GM21619 (cell line): Measurements from ENCODE around the gene PAK6.

Experiments used
- ATAC-seq: cut with Tn5 transposase; IDR thresholded peaks from one replicate; pipeline ENCODE4 v1.9.1; 2021; ENCODE audit not compliant: unreplicated experiment

The PAK6 gene

GRCh38 chr15:40290918-40291574 is 52.2 kb downstream of the PAK6 start:
- ATAC-seq, result no peak

- ATAC-seq, result no peak
Measured at GRCh38 chr15:40292246-40292645, 53.4 kb downstream of the PAK6 start.

GRCh38 chr15:40293006-40293405 is 54.1 kb downstream of the PAK6 start:
- no peak for ATAC-seq

GRCh38 chr15:40293905-40294895 is 55.3 kb downstream of the PAK6 start:
- ATAC-seq, result no peak

DNA sequence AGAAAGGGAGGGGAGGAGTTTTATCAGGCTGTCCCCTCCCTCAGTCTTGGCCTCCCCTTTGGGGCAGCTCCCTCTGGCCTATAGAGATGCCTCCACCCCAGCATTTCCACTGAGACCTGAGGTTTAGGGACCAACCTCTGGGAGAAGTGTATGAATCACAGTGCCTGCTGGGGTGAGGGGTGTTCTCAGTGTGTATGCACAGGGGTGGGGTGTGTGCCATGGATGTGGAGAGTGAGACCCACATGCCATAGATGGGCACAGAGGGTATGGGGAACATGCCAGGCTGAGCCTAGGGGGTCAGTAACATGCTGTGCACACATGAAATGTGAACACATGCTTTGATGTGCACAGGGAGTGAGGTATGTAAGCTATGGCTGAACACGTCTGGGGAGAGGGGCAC is 56.4 kb downstream of the PAK6 start:
- no peak for ATAC-seq

DNA sequence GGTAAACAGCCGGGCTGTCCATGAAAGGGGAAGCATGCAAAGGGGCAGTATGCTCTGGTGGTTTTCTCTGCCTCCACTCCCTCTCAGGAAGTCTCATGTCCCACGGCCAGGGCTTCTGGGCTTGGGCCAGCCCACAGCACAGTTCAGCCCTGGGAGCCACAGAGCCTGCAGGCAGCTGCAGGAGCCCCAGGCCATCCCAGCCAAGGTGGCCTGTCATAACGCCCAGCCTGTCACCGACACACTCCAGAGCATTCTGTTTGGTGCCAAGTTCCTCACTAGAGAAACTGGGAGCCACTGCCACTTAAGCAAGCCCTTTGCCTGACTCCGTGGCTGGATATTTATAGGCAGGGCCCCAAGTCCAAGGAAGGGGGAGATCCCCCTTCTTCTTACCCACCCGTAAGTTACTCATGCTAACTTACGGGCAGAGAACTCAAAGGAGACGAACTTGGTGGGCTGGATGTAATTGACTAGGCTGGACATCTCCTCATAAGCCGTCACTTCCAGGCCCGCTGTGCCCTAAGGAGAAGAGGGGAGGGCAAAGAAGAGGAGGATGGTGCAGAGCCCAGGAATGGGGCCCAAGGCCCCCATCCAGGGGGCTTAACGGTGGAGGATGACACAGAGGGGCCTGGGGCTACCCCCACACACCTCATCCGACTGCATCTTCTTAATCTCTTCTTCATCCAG is 57.2 kb downstream of the PAK6 start:
- no peak for ATAC-seq

DNA sequence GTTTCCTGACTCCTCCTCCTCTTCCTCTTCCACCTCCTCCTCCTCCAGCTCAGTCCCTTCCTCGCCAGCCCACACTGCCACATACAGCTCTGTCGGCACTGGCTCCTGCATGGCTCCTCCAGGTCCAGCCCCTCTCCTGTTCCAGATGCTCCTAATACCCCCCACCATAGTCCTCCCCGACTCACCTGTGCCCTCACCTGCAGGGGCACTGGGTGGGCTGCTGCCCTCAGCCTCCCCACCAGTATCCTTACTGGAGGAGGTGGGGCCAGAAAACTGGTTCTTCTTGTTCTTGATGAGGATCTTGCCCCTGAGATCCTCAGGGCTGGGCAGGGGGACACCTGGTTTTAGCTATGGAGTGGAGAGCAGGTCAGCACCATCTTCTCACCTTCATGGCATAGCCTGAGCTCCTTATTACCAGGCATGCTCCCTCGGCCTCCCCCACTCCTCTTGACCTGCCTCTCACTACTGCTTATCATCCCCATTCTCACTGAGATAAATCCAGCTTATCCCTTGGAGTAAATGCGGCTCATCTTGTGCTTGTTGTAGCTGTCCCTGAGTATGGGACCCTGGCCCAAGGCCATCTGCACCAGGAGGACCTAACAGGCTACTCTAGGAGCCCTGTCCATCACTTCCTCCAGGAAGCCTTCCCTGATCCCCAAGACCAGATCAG is 57.8 kb downstream of the PAK6 start:
- no peak for ATAC-seq

DNA sequence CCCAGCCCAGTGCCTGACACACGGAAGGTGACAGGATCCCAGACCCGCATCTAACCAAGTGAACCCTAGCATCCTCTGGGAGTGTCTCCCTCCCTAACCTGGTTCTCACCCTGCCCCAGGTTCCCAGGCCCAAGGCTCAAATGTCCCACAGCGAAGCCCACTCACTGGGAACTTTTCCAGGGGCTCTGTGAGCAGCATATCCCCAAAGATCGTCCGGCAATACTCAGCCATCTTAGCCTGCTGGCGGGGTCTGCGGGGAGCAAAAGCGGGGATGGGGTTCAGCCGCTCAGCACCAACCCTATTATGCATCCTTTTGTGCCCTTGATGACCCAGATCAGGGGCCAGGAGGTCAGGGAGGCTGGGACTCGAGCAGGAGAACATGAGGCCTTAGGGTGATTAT is 58.5 kb downstream of the PAK6 start:
- ATAC-seq, result no peak

- no peak for ATAC-seq
Measured at GRCh38 chr15:40298216-40298935, 59.5 kb downstream of the PAK6 start.

DNA sequence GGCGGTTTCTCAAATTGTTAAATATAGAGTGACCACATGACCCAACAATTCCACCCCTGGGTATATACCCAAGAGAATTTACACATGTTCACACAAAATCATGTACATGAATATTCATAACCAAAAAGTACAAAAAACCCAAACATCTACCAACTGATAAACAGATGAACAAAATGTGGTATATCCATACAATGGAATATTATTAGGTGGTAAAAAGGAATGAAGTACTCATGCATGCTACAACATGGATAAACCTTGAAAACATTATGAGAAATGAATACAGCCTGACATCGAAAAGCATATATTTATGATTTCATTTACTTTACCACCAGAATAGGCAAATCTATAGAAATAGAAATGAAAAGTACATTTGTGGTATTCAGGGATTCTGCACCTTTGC is 61.5 kb downstream of the PAK6 start:
- no peak for ATAC-seq

GRCh38 chr15:40300771-40301170 is 61.9 kb downstream of the PAK6 start:
- no peak for ATAC-seq

- ATAC-seq, result no peak
Measured at GRCh38 chr15:40301467-40302179, 62.8 kb downstream of the PAK6 start.

GRCh38 chr15:40302288-40302886 is 63.5 kb downstream of the PAK6 start:
- no peak for ATAC-seq

- ATAC-seq, result no peak
Measured at GRCh38 chr15:40302981-40303380, 64.1 kb downstream of the PAK6 start.

DNA sequence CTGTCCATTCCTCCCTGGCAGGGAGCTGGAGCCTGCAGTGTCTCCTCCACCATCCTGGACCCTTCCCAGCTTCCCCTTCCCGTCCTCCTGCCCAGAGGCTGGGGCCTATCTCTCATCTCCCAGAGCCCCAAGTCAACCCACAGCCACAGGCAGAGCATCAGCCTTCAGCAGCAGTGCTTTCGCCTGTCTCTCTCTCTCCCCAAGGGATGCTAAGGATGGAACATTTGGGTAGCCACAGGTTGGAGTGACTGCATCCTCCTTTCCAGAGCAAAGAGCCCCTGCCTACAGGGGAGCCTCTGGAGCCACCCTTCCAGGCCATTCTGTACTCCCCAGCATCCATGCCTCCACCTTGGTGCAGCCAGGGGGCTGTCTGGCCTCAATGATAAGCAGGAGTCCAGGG is 64.7 kb downstream of the PAK6 start:
- ATAC-seq, result no peak

- ATAC-seq, result no peak
Measured at GRCh38 chr15:40305281-40305680, 66.4 kb downstream of the PAK6 start.

- ATAC-seq, result no peak
Measured at GRCh38 chr15:40306371-40306770, 67.5 kb downstream of the PAK6 start.

DNA sequence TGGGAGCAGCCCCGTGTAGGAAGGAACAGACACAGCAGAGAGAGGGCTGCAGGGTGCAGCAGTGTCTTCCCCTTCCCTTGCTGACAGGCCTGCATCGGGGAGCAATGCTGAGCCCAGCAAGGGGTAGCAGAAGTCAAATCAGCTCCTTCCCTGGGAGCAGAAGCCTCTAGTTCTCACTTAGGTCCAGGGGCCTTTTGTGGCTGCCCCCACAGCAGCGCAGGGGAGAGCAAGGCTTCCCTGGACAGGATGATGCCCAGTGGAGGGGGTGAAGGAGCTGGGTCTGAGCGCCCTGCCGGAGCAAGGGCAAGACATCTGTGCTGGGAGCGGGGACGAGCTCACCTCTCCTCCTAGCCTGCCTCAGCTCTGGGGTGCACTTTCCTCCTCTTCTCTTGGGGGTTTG is 68.0 kb downstream of the PAK6 start:
- no peak for ATAC-seq

DNA sequence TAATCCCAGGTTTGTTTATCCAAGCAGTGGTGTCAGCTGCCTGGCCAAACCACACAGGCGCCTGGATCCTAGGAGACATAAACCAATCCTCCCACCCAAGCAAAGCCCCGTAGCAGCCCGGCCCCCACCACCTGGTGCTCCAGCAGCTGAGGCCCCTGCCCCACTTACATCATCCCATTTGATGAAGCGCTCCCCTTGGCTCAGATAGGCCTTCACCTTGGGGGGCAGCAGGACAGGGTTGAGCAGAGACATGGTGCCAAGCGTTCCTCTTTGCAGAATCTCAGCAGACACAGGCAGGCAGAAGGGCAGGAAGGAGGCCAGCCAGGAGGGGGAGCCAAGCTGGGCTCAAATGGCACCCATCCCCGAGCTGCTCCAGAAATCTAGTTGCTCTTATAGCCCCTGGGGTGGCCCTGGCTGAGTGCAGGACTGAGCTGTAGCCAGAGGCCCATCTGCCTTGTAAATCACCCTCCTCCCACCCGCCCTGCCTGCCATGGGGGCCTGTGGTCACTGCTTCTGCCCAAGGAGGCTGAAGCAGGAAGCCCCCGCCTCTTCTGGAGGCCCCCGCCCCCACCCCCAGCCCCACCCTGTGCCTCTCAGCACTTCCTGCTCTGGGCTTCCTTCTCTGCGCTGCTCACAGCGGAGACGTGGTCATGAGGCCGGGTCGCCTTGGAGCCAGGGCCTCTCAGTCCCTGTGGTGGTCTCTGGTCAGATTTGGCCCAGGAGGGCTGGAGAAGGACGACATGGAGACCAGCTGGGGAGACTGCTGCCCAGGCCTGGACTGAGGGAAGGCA is 68.8 kb downstream of the PAK6 start, which contains the start of gene PLCB2:
Gene PLCB2, minus strand, starts transcription at position 515 of the 791 bp plus-strand sequence. Its CDS starts 263 bp downstream, at position 252.
- ATAC-seq, result peak; percentile 64
